DOHH2 (cell line): ENCODE results near the gene ATP2A3.

Source experiments
- H3F3A ChIP-seq: fragments of 200-600 bp; sonication (generic), shearing (Covaris generic); 2 replicates; pipeline ENCODE4 v1.6.0; 2016; ENCODE audit warnings: antibody characterized with exemption, mild to moderate bottlenecking; ENCODE audit not compliant: control insufficient read depth, insufficient read depth
- H3K27ac ChIP-seq: fragments of 200-600 bp; sonication (generic); 2 replicates; pipeline ENCODE4 v1.5.1; 2014; ENCODE audit warnings: low read depth, mild to moderate bottlenecking, low read length, moderate library complexity
- H3K27me3 ChIP-seq: fragments of 200-600 bp; sonication (generic); 2 replicates; pipeline ENCODE4 v1.6.1; 2014; ENCODE audit warnings: mild to moderate bottlenecking, low read length, mixed read lengths; ENCODE audit not compliant: control insufficient read depth
- H3K36me3 ChIP-seq: fragments of 200-600 bp; sonication (generic); 2 replicates; pipeline ENCODE4 v1.6.1; 2014; ENCODE audit warnings: mild to moderate bottlenecking, low read length, moderate library complexity, mixed read lengths; ENCODE audit not compliant: control insufficient read depth
- H3K4me1 ChIP-seq: fragments of 200-600 bp; sonication (generic); 2 replicates; pipeline ENCODE4 v1.6.1; 2014; ENCODE audit warnings: mild to moderate bottlenecking, low read length, mixed read lengths; ENCODE audit not compliant: control insufficient read depth
- H3K4me2 ChIP-seq: fragments of 200-600 bp; sonication (generic); 2 replicates; pipeline ENCODE4 v1.6.0; 2014; ENCODE audit warnings: mild to moderate bottlenecking, low read length, moderate library complexity
- H3K4me3 ChIP-seq: fragments of 200-600 bp; sonication (generic); 2 replicates; pipeline ENCODE4 v1.5.1; 2014; ENCODE audit warnings: mild to moderate bottlenecking, low read length, mixed read lengths
- H3K79me2 ChIP-seq: fragments of 200-600 bp; sonication (generic); 2 replicates; pipeline ENCODE4 v1.6.1; 2014; ENCODE audit warnings: mild to moderate bottlenecking, low read length, mixed read lengths; ENCODE audit not compliant: control insufficient read depth
- H3K9me2 ChIP-seq: fragments of 200-600 bp; sonication (generic); replicated peaks from 2 replicates; pipeline ENCODE4 v1.6.1; 2014; ENCODE audit warnings: mild to moderate bottlenecking, low read length, mixed read lengths; ENCODE audit not compliant: control insufficient read depth
- H3K9me3 ChIP-seq: fragments of 200-600 bp; sonication (generic); 2 replicates; pipeline ENCODE4 v1.6.1; 2014; ENCODE audit warnings: antibody characterized with exemption, low read length, mixed read lengths; ENCODE audit not compliant: control insufficient read depth, insufficient read depth
- H4K20me1 ChIP-seq: fragments of 200-600 bp; sonication (generic); 2 replicates; pipeline ENCODE4 v1.6.0; 2014; ENCODE audit warnings: low read depth, mild to moderate bottlenecking, antibody characterized with exemption, low read length, moderate library complexity; ENCODE audit not compliant: control insufficient read depth, insufficient read depth
- EZH2phosphoT487 ChIP-seq: fragments of 200-600 bp; sonication (generic); IDR thresholded peaks from 2 replicates; pipeline ENCODE4 v1.6.1; 2017; ENCODE audit warnings: borderline replicate concordance, mild to moderate bottlenecking, antibody characterized with exemption, low read length, moderate library complexity, mixed read lengths
- TF ChIP-seq, protein P1 (sequence below): fragments of 200-600 bp; sonication (generic); IDR thresholded peaks from one replicate; pipeline ENCODE4 v1.5.1; 2014; ENCODE audit warnings: antibody characterized with exemption, mild to moderate bottlenecking, low read depth, low read length; ENCODE audit not compliant: poor library complexity, severe bottlenecking

The ATP2A3 gene

DNA sequence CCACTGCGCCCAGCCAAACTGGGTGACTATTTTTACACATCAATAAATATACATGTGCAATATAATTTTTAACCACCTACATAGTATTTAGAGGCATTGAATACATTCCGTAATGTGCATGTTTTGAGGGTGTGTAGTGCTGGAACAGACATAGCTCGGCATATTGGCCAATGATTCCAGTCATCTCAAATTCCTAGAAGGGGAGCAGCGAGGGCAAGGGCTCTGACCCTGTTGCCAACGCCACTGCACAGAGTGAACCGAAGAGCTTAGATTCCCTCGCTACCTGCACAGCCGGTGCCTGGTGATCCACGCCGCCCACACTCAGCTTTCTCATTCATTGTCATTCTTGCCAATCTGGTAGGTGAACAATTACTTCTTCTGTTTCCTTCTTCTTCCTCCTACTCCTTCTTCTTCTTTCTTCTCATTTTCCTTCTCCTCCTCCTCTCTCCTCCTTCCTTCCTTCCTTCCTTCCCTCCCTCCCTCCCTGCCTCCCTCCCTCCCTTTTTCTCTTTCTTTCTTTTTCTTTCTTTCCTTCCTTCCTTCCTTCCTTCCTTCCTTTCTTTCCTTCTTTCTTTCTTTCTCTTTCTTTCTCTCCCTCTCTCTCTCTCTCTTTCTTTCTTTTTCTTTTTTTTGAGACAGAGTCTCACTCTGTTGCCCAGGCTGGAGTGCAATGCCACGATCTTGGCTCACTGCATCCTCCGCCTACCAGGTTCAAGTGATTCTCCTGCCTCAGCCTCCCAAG lies 26.3 kb upstream of the ATP2A3 start:
- Histone ChIP-seq H3K4me3 (no peak overlapping the region), H3K79me2 (no peaks in the 10 kb centered on the region), H3K36me3 (no peaks in the 10 kb centered on the region), H3K27me3 (peaks cover 13% of the 10 kb centered on the region), H3K4me1 (peaks cover 8% of the 10 kb centered on the region), H3K27ac (no peak overlapping the region), H3K9me3 (peaks cover 6% of the 10 kb centered on the region; the same call in 1 of the 2 replicates), H4K20me1 (no peaks in the 10 kb centered on the region), H3K4me2 (no peak overlapping the region), H3K9me2 (no peaks in the 10 kb centered on the region), H3F3A (no peaks in the 10 kb centered on the region)
- TF ChIP-seq, protein P1, sequence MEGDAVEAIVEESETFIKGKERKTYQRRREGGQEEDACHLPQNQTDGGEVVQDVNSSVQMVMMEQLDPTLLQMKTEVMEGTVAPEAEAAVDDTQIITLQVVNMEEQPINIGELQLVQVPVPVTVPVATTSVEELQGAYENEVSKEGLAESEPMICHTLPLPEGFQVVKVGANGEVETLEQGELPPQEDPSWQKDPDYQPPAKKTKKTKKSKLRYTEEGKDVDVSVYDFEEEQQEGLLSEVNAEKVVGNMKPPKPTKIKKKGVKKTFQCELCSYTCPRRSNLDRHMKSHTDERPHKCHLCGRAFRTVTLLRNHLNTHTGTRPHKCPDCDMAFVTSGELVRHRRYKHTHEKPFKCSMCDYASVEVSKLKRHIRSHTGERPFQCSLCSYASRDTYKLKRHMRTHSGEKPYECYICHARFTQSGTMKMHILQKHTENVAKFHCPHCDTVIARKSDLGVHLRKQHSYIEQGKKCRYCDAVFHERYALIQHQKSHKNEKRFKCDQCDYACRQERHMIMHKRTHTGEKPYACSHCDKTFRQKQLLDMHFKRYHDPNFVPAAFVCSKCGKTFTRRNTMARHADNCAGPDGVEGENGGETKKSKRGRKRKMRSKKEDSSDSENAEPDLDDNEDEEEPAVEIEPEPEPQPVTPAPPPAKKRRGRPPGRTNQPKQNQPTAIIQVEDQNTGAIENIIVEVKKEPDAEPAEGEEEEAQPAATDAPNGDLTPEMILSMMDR = no peak
- no peak for TF ChIP-seq EZH2phosphoT487

DNA sequence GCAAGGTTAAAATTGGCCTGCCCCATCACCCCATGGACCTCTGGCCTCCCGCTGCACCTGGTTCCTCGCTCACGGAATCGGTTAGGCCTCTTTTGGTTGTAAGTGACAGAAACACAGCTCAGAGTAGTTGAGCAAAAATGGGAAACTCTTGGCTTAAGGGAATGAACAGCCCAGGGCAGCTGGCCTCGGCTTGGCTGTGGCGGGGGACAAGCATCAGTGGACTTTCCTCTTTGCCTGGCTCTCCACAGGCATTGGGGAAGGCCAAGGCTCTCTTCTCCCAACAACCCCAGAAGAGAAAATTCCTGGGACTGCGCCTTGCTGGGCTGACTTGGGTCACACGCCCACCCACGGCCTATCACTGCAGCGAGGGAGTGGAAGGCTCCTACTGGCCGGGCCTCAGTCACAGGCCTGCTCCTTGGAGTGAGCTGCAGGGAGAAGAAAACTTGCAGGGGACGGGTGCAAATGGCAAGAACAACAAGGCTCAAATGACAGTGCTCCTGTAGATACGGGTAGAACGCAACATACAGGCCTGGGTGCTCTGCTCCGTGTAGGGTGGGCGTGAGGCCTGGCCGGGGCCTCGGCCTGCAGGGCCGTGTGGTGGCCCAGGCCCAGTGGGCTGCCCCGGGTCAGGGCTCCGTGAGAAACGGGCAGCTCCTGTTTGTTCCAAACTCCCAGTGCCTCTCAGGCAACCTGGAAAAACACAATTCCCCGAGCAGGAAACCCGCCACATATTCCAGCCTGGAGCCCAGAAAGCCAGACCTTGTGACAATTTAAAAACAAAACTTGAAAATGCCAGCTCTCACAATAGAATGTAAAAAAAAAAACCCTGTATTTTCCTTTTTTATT lies 25.0 kb upstream of the ATP2A3 start:
- TF ChIP-seq, protein P1 = no peak
- TF ChIP-seq EZH2phosphoT487 = no peak
- no peak overlapping the region for H3K4me2 ChIP-seq
- H3K4me3 ChIP-seq = no peak overlapping the region
- H4K20me1 ChIP-seq = no peaks in the 10 kb centered on the region
- no peak overlapping the region for H3K27ac ChIP-seq
- H3K79me2 ChIP-seq = no peaks in the 10 kb centered on the region
- H3K9me3 ChIP-seq = no peaks in the 10 kb centered on the region
- H3K4me1 ChIP-seq = peaks cover 8% of the 10 kb centered on the region
- no peaks in the 10 kb centered on the region for H3F3A ChIP-seq
- H3K9me2 ChIP-seq = no peaks in the 10 kb centered on the region
- H3K27me3 ChIP-seq = peaks cover 16% of the 10 kb centered on the region
- no peaks in the 10 kb centered on the region for H3K36me3 ChIP-seq

DNA sequence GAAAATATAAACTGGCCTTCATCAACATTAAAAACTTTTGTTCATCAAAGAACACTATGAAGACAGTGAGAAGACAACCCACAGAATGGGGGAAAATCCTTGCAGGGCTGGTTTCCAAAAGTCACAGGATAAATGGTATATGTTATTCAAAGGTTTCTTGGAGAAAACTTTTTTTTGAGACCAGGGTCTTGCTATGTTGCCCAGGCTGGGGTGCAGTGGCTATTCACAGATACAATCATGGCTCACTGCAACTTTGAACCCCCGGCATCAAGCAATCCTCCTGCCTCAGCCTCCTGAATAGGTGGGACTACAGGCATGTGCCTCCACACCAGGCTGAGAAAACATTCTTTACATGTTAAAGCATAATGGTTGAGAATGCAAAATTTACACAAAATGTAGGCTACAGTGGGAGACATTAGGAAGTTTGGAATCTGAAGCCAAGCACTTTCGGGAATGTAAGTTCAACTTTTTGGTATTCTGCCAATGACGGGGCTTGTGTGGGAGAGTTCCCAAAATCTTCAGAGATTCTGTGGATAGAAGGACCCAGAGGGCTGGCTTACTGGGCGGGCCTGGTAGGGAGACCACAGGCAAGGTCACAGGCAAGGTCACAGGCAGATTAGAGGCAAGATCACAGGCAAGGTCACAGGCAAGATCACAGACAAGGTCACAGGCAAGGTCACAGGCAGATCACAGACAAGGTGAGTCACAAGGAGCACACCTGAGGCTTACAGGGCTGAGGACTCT lies 24.2 kb upstream of the ATP2A3 start:
- H4K20me1 ChIP-seq = no peaks in the 10 kb centered on the region
- peaks cover 19% of the 10 kb centered on the region for H3K27me3 ChIP-seq
- H3K4me1 ChIP-seq = peaks cover 8% of the 10 kb centered on the region
- H3F3A ChIP-seq = no peaks in the 10 kb centered on the region
- H3K9me2 ChIP-seq = no peaks in the 10 kb centered on the region
- H3K9me3 ChIP-seq = no peaks in the 10 kb centered on the region
- no peaks in the 10 kb centered on the region for H3K79me2 ChIP-seq
- no peak overlapping the region for H3K27ac ChIP-seq
- H3K4me3 ChIP-seq = no peak overlapping the region
- H3K36me3 ChIP-seq = no peaks in the 10 kb centered on the region
- no peak overlapping the region for H3K4me2 ChIP-seq
- TF ChIP-seq, protein P1 = no peak
- no peak for TF ChIP-seq EZH2phosphoT487
